Liver (tissue), 3 donors: ENCODE data around the gene PPP6R3.

Experiments used
- CTCF ChIP-seq: fragments of 150-350 bp; IDR thresholded peaks from 2 replicates; pipeline ENCODE4 v1.5.1; 2017; ENCODE audit warnings: improper control_type of control experiment, low read depth, low read length; ENCODE audit not compliant: missing input control
- EGR1 ChIP-seq, 2 donors: IDR thresholded peaks; 2 replicates each; pipeline ENCODE4 v1.6.1; 2016 to 2018; ENCODE audit warnings: antibody characterized with exemption in 2 of 2, low read depth in 2 of 2
- FOXA1 ChIP-seq: IDR thresholded peaks from 2 replicates; pipeline ENCODE4 v1.6.1; 2016; ENCODE audit warnings: antibody characterized with exemption
- HNF4A ChIP-seq, 2 donors: conservative IDR thresholded peaks; 2 replicates each; pipeline ENCODE4 v1.6.1; 2016; ENCODE audit warnings: antibody characterized with exemption in 2 of 2, mild to moderate bottlenecking in 2 of 2
- HNF4G ChIP-seq: IDR thresholded peaks from 2 replicates; pipeline ENCODE4 v1.6.1; 2016; ENCODE audit warnings: antibody characterized with exemption
- MAX ChIP-seq: IDR thresholded peaks from 2 replicates; pipeline ENCODE4 v1.6.1; 2016; ENCODE audit warnings: antibody characterized with exemption
- NR2F2 ChIP-seq: IDR thresholded peaks from 2 replicates; pipeline ENCODE4 v1.6.1; 2016; ENCODE audit warnings: antibody characterized with exemption
- RAD21 ChIP-seq, 2 donors: IDR thresholded peaks; 2 replicates each; pipeline ENCODE4 v1.6.1; 2016; ENCODE audit warnings: antibody characterized with exemption in 2 of 2, mild to moderate bottlenecking in 2 of 2
- SP1 ChIP-seq: IDR thresholded peaks from 2 replicates; pipeline ENCODE4 v1.6.1; 2018; ENCODE audit warnings: antibody characterized with exemption, mild to moderate bottlenecking
- TAF1 ChIP-seq: conservative IDR thresholded peaks from 2 replicates; pipeline ENCODE4 v1.6.1; 2016; ENCODE audit warnings: antibody characterized with exemption, mild to moderate bottlenecking
- TF ChIP-seq, protein P1 (sequence below): IDR thresholded peaks from 2 replicates; pipeline ENCODE4 v1.6.1; 2016; ENCODE audit warnings: antibody characterized with exemption, mild to moderate bottlenecking
- donor health status: healthy.
- donor health status: healthy.

DNA sequence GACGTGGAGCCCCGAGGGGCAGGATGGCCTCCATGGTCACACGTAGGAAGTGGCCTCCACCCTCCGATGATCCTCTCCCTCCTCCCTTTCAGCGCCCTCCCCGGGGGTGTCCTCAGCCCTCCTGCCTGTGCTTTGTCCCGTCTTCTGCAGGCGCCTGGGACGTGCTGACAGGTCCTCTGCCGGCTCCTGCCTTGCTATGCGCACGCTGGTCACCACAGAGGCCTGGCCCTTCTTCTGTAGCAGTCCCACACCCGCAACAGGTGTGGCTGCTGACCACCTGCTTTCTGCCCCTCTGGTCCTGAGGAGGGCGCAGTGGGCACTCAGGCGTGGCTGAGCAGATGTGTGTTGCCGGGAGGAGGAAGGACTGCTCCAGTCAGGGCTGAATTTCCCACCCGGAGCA, 27.7 kb upstream of the PPP6R3 start:
- TF ChIP-seq RAD21 (IDR thresholded peaks at IDR 0.05) = no peak
- no peak for TF ChIP-seq CTCF
- TF ChIP-seq SP1 = no peak
- no peak for TF ChIP-seq NR2F2
- TF ChIP-seq FOXA1 = no peak
- TF ChIP-seq TAF1 = no peak
- TF ChIP-seq MAX = no peak
- no peak for TF ChIP-seq HNF4G
- TF ChIP-seq HNF4A (conservative IDR thresholded peaks at IDR 0.05) = no peak
- TF ChIP-seq, protein P1, sequence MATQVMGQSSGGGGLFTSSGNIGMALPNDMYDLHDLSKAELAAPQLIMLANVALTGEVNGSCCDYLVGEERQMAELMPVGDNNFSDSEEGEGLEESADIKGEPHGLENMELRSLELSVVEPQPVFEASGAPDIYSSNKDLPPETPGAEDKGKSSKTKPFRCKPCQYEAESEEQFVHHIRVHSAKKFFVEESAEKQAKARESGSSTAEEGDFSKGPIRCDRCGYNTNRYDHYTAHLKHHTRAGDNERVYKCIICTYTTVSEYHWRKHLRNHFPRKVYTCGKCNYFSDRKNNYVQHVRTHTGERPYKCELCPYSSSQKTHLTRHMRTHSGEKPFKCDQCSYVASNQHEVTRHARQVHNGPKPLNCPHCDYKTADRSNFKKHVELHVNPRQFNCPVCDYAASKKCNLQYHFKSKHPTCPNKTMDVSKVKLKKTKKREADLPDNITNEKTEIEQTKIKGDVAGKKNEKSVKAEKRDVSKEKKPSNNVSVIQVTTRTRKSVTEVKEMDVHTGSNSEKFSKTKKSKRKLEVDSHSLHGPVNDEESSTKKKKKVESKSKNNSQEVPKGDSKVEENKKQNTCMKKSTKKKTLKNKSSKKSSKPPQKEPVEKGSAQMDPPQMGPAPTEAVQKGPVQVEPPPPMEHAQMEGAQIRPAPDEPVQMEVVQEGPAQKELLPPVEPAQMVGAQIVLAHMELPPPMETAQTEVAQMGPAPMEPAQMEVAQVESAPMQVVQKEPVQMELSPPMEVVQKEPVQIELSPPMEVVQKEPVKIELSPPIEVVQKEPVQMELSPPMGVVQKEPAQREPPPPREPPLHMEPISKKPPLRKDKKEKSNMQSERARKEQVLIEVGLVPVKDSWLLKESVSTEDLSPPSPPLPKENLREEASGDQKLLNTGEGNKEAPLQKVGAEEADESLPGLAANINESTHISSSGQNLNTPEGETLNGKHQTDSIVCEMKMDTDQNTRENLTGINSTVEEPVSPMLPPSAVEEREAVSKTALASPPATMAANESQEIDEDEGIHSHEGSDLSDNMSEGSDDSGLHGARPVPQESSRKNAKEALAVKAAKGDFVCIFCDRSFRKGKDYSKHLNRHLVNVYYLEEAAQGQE = no peak
- no peak for TF ChIP-seq EGR1 (IDR thresholded peaks at IDR 0.05; ENCODE audit: low read depth in 2 of 2)
